HG03097 (cell line): ENCODE results near the gene PCDHA1.

Experiments
- ATAC-seq: cut with Tn5 transposase; IDR thresholded peaks from one replicate; pipeline ENCODE4 v1.9.1; 2021; ENCODE audit not compliant: unreplicated experiment, low FRiP score

PCDHA1 gene

DNA sequence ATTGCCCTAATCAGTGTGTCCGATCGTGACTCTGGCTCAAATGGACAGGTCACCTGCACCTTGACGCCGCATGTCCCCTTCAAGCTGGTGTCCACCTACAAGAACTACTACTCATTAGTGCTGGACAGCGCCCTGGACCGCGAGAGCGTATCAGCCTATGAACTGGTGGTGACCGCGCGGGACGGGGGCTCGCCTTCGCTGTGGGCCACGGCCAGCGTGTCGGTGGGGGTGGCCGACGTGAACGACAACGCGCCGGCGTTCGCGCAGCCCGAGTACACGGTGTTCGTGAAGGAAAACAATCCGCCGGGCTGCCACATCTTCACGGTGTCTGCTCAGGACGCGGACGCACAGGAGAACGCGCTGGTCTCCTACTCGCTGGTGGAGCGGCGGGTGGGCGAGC is 97.4 kb downstream of the PCDHA1 start:
- no peak for ATAC-seq

DNA sequence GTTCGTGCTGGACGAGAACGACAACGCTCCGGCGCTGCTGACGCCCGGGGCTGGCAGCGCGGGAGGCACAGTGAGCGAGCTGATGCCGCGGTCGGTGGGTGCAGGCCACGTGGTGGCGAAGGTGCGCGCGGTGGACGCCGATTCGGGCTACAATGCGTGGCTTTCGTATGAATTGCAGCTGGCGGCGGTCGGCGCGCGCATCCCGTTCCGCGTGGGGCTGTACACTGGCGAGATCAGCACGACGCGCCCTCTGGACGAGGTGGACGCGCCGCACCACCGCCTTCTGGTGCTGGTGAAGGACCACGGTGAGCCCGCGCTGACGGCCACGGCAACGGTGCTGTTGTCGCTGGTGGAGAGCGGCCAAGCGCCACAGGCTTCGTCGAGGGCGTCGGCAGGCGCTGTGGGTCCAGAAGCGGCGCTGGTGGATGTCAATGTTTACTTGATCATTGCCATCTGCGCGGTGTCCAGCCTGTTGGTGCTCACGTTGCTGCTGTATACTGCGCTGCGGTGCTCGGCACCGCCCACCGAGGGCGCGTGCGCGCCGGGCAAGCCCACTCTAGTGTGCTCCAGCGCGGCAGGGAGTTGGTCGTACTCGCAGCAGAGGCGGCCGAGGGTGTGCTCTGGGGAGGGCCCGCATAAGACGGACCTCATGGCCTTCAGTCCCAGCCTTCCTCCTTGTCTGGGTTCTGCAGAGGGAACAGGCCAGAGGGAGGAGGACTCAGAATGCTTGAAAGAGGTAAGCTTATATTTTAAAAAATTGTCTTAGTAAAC is 98.2 kb downstream of the PCDHA1 start:
- ATAC-seq: no peak

DNA sequence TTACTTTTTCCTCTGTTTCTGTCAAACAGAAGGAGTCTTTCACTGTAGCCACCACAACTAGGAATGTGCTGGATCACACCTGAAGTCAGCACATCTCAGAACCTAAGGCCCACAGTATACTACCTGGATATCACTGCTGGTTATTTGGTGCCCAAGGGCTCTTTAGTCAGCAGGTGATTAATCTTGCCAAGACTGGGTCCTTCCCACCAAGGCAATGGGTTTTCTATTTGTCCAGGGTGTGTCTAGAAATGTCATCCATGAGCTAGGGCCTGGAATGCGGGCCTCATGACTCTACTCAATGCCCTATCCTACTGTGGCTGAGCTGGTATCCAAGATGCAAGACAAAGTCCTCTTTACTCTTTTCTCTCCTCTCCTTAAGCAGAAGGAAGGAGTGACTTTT is 130.4 kb downstream of the PCDHA1 start:
- ATAC-seq: no peak

DNA sequence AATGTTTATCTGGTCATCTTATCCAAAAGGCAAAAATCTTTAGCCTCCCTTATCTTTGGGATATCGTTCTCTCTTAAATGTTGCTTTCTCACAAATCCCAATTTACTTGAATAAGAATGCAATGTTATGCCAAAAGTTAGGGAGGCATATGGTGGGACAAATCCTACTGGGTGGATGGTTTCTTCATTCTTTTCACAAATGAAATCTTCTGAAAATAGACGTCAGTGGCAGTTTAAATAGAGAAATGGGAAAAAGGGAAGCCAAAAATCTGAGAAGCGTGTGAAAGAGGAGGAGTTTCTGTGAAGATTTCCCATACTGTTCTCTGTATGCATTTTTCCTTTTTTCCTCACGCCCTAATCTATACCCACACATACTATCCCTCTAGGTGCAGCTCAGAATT is 137.7 kb downstream of the PCDHA1 start:
- ATAC-seq: no peak

DNA sequence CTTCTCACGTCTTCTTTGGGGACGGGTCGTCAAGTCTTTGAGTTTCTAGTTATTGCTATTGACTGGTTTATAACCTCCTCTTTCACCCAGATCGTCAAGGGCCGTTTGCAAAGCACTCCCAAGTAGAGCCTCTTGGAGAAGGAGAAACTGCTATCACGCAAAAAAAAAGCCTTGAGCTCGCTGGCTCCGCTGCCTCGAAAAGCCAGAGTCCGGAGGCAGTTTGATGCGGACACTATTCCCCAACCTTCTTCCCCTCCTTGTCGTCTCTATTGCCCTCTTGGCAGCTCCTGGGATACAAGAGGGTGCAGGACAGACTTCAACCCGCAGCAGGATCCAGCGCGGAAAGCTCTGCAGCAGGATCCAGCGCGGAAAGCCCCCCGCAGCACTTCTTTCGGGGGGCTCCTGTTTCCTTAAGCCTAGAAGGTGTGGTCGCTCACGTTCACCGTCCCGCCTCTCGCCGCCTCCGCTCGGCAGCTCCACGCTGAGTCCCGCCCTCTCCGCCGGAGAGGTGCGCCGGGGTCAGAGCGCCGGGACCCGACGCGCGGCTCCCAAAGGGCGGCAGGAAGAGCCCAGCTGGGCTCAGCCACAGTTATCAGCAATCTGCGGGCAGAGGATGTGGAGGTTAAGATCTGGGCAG is 140.0 kb downstream of the PCDHA1 start, which contains the start of gene PCDHAC1:
TSS of gene PCDHAC1 (plus strand) at position 494 of the 637 bp plus-strand sequence. CDS start 594 bp downstream, outside the sequence.
- no peak for ATAC-seq

DNA sequence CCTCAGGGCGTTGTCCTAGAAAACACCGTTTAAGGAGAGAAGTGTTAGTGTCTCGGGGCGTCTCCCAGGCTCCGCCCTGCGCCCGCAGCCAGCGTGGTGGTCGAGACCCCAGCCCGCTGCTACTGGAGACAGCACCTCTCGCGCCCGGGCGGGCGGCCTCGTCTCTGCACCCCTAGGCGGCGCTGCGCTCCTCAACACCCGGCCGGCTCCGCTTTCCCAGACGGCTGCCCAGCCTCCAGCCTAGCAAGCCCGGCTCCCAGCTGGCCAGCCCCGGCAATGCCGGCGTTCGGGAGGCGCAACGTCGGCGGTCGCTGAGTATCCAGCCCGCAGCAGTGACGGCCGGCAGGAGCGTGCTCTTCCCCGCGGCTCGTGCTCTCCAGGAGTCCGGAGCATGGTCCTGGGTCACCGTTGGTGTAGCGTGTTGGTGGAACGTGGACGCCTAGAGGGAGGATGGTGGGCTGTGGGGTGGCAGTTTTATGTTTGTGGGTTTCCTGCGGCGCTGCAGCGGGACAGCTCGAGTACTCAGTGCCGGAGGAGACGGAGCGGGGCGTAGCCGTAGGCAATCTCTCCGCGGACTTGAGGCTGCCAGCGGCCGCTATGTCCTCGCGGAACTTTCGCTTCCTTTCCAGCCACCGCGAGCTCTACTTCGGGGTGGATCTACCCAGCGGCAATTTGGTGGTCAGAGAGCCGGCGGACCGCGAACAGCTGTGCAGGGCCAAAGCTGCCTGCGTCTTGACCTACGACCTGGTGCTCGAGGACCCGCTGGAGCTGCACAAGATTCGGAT is 140.7 kb downstream of the PCDHA1 start:
- no peak for ATAC-seq

DNA sequence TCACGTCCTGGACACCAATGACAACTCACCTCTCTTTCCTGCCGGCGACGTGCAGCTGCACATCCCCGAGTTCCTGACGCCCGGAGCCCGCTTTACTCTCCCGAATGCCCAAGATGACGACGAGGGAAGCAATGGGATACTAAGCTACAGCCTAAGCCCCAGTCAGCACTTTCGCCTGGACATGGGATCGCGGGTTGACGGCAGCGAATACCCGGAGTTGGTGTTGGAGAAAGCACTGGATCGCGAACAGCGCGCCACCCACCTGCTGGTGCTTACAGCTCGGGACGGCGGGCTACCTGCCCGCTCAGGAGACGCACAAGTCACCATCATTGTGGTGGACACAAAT is 141.3 kb downstream of the PCDHA1 start:
- ATAC-seq: no peak

DNA sequence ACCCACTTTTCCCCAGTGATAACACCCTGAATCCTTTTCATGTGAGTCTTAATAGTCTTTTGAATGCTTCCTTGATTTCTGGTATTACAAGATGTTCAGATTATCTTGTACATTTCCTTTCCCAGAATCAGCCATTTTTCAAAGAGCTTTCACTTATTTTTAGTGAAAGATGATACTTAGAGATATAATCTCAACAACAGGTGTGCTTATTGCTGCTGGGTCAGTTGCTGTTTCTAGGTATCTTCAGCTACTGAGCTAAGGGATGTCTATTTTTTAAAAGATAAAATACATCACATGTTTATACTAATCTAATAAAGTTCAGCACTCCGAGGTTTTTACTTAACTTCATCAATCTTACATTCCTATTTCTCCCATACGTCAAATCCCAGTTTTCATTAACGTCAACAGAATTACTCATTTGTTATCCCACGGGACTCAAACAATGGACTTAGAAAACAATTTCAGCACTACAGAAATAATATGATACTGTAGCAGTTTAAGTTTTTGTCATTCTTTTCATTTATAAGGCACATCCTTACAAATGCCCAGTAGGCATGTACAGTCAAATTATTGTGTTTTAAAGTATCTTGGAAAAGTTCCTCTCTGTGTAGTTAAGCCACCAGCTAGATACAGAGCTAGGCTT is 149.1 kb downstream of the PCDHA1 start:
- ATAC-seq: no peak

DNA sequence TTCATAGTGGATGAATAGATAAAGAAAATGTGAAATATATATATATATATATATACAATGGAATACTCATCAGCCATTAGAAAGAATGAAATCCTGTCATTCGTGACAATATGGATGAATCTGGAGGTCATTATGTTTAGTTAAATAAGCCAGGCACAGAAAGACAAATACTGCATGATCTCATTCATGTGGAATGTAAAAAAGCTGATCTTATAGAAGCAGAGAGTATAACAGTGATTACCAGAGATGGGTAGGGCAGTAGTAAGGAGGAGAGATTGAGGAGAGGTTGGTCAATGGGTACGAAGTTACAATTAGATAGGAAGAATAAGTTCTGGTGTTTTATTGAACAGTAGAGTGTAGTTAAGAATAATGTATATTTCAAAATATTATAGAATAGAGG is 160.6 kb downstream of the PCDHA1 start:
- no peak for ATAC-seq

DNA sequence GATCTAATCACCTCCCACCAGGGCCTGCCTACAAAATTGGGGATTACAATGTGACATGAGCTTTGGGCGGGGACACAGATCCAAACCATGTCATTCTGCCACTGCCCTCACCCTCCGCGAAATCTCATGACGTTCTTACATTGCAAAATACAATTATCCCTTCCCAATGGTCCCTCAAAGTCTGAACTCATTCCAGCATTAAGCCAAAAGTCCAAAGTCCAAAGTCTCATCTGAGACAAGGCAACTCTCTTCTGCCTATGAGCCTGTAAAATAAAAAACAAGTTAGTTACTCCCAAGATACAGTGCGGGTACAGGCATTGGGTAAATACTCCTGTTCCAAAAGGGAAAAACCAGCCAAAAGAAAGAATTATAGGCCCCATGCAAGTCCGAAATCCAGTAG is 165.7 kb downstream of the PCDHA1 start:
- no peak for ATAC-seq

DNA sequence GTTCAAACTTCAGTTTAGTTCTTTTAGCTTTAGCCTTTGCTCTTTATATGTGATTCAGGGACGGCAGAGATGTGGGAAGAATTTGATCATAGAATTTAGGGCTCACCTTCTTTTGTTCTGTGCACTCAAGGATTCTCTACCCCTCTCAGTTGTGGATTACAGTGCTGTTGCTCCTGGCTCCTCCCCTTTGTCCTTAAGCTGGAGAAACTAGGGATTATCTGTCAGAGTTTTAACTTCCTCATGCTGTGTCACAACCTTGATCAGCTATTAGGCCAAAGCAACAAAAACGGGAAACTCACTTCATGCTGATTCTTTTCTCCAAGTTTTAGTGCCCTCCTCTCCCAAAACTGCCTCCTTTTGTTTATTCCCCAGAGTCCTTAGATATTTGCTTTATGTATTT is 167.3 kb downstream of the PCDHA1 start:
- ATAC-seq: no peak

DNA sequence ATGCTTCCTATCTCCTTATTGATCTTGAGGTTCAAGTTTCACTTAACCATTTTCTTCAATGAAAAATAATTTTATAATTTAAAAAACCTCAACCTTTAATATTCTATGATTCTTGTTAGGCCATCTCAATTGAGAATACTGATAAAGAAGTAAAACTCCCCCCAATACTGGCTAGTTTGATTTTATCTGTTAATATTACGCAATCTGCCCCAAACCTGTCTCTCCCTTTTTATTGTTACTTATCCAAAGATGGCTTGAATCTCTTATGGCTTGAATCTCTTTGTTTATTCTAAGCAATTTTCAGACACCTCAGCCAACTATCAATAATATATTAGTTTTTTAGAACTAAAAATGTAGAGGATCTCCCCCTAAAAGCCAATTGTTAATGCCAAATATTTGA is 176.2 kb downstream of the PCDHA1 start:
- ATAC-seq: no peak

DNA sequence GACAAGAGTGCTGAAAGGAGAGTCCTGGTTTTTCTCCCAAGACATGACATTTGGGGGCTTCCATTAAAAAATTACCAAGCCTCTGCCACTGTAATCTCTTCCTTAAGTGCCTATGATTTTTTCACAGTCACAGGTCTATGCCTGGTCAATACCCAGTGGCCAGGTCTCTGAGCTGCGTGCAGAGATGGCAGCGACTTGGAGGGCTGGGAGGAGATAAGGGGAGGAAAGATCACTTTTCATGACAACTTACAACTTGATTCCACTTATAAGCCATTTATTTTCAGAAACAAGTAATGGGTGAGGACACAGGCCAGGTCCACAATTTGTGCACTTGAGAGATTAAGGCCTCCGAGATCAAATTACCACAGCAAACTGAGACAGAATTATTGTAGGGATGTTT is 178.4 kb downstream of the PCDHA1 start:
- ATAC-seq: no peak

DNA sequence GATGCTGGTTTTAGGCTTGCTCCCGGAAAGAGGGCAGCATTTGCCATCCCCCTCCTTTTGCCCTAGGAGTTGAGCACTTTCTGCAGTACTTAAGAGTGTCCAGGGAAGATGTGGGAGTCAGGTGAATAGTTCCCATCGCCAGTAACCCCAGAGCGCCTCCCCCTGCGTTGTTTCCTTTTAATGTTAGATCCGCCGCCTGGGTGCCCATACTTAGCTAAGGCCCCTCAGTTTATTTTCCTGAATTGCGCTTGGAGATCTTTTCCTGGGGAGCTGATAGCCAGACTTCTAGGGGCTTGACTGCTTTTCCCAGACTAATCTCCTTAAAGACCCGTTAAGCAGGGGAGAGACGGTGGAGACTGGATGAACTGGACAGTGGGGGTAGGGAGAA is 180.0 kb downstream of the PCDHA1 start:
- no peak for ATAC-seq

DNA sequence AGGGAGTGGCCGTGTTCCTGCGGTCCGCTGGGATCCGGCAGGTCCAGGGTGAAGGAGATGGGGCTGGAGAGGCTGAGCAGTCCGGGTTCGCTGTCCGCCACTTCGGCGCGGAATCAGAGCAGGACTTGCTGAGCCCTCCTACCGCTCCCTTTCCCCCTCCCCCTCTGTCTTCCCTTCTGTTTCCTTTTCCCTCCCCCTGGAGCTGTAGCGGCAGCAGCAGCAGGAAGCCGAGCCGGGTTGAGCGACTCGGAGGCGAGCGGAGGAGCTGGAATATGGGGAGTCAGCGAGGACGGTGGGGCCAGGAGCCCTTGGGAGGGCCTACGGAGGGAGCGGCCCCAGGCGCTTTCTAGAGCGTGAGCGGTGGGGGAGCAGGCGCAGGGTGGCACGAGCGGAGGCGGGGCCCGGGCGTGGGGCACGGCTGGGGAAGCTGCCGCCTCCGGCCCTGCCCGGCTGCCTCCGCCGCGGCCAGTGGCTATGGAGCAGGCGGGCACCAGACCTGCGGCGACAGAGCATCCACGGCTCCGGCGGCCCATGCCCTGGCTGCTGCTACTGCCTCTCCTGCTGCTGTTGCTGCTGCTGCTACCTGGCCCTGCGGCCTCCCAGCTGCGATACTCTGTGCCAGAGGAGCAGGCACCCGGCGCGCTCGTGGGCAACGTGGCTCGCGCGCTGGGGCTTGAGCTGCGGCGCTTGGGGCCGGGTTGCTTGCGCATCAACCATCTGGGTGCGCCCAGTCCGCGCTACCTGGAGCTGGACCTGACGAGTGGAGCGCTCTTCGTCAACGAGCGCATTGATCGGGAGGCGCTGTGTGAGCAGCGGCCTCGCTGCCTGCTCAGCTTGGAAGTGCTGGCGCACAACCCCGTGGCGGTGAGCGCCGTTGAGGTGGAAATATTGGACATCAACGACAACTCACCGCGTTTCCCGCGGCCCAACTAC is 180.6 kb downstream of the PCDHA1 start, which contains the start of gene PCDHAC2:
TSS of gene PCDHAC2 (plus strand) at position 184 of the 933 bp plus-strand sequence. CDS start at position 475, 291 bp downstream.
- ATAC-seq: no peak

DNA sequence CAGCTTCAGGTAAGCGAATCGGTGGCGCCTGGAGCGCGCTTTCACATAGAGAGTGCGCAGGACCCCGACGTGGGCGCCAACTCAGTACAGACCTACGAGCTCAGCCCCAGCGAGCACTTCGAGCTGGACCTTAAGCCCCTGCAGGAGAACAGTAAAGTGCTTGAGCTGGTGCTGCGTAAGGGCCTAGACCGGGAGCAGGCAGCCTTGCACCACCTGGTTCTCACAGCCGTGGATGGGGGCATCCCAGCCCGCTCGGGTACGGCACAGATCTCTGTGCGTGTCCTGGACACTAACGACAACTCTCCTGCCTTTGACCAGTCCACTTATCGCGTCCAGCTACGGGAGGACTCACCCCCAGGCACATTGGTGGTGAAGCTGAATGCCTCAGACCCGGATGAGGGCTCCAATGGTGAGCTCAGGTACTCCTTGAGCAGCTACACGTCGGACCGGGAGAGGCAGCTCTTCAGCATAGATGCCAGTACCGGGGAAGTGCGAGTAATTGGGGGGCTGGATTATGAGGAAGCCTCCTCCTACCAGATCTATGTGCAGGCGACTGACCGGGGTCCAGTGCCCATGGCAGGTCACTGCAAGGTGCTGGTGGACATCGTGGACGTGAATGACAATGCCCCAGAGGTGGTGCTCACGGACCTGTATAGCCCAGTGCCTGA is 181.4 kb downstream of the PCDHA1 start:
- ATAC-seq: no peak

DNA sequence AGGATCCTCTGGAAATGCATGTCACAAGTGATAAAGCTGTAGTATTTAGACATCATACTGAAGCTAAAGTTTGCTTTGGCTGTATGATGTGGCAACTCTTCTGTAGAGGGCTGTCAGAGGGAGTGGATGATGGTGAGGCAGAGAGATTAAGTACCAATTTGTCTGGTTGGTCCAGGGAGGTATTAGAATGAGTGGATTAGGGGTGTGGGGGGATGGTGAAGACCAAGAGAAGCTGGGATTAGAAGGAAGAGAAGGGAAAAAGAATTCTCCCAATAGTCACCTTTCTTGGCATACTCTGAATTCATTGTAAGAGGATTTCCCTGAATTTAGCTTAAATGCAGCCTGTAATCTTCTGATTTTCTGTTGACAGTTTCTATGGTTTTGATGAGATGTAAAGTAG is 183.9 kb downstream of the PCDHA1 start:
- ATAC-seq: no peak

DNA sequence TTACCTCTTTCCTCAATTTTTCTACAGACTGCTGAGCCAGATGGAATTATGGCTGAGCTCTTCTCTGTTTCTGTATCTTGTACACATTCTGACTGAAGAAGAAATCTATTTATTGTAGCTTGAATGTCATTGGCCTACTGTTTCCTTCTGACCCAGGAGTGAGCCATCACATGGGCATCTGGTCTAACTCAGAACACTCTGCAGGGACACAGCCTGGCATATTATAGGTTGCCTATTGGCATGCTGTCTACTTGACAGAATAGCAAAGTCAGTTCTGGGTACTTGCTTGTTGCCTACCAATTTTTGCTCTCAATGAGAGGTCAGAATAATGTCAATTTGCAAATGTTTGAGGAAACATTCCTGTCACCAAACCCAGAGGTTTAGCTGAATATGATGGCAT is 187.6 kb downstream of the PCDHA1 start:
- no peak for ATAC-seq

DNA sequence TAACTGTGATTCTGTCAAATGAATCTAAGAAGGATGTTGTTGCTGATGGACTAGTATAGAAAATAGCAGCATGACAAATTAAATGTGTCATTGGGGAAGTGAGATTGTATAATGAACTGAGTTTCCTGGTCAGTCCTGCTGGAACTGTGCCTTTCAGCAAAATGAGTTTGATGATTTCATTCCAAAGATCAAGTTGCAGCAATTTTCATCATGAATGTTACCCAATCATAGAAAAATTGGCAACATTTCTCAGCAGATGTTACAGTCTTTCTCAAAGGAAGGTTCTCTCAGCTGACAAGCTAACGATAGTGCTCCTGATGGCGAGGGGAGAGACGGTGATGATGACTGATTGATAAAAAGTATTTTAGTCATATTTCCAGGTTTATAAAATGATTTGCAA is 191.1 kb downstream of the PCDHA1 start:
- ATAC-seq: no peak
